GM12878 (cell line): ENCODE results near the gene KIAA0319L. TPM values are rescaled to one million over a fixed set of nuclear protein-coding genes. Genes with fewer than 3 reads are reported as not detected.
A peak's percentile ranks its signal among the peaks of the same experiment; 100 is the strongest.

Experiments
- ATAC-seq: fragments of 200-7000 bp; cut with Tn5 transposase; 3 replicates; pipeline ENCODE4 v1.9.1; 2020; ENCODE audit warnings: mild to moderate bottlenecking, moderate library complexity
- BruUV-seq: library from RNA; stranded (reverse); fragments of 400-500 nt; replicated peaks from 2 replicates; lab custom pipeline; 2021; lab: Mats Ljungman, UMichigan
- CTCF ChIA-PET: fragments of 300-600 bp; sonication (Branson Sonifier 250); formaldehyde crosslinking; extraction: SDS; loops from one replicate; lab custom pipeline; 2021; ENCODE audit warnings: inconsistent platforms; lab: Yijun Ruan, JAX
- POLR2A ChIA-PET: fragments of 350-600 bp; formaldehyde crosslinking; extraction: SDS; loops from one replicate; lab custom pipeline; 2021; ENCODE audit warnings: inconsistent platforms; lab: Charles Lee
- RAD21 ChIA-PET: fragments of 300-600 bp; sonication (Branson Sonifier 250); formaldehyde crosslinking; loops from one replicate; lab custom pipeline; 2023; ENCODE audit warnings: antibody characterized with exemption; ENCODE audit not compliant: unreplicated experiment; lab: Charles Lee
- SMC1A ChIA-PET: fragments of 300-600 bp; sonication (Branson Sonifier 250); formaldehyde crosslinking; loops from one replicate; lab custom pipeline; 2023; ENCODE audit not compliant: unreplicated experiment, uncharacterized antibody; lab: Charles Lee
- DNase-seq: peaks from one replicate; pipeline ENCODE4 v3.0.0-alpha.2; 2011; ENCODE audit warnings: low read depth, low spot score
- FAIRE-seq: peaks from 3 replicates; lab custom pipeline; 2011; peaks lifted over from hg19 to GRCh38; lab: Jason Lieb, UNC
- H2AFZ ChIP-seq: 2 replicates; pipeline ENCODE4 v1.6.0; 2011; ENCODE audit warnings: low read depth, low read length, control low read depth; ENCODE audit not compliant: control insufficient read depth
- H3K27ac ChIP-seq: 2 replicates; pipeline ENCODE4 v1.5.1; 2011; ENCODE audit warnings: control low read depth; ENCODE audit not compliant: control insufficient read depth, insufficient read depth
- H3K27me3 ChIP-seq, 2 experiments: replicated peaks in 1 of 2; 2 replicates each; pipeline versions ENCODE4 v1.6.0 to v1.6.1; 2011; ENCODE audit warnings: low read length in 1 of 2; ENCODE audit not compliant: control insufficient read depth in 2 of 2, insufficient read depth in 2 of 2
- H3K36me3 ChIP-seq, 2 experiments: 2 replicates each; pipeline ENCODE4 v1.5.1; 2011; ENCODE audit warnings: low read length in 1 of 2; ENCODE audit not compliant: control insufficient read depth in 2 of 2, insufficient read depth in 2 of 2
- H3K4me1 ChIP-seq: 2 replicates; pipeline ENCODE4 v1.6.1; 2011; ENCODE audit warnings: mild to moderate bottlenecking, low read length, moderate library complexity, mixed read lengths; ENCODE audit not compliant: control insufficient read depth, insufficient read depth
- H3K4me2 ChIP-seq: 2 replicates; pipeline ENCODE4 v1.6.0; 2011; ENCODE audit warnings: control low read depth; ENCODE audit not compliant: control insufficient read depth, insufficient read depth
- H3K4me3 ChIP-seq: fragments of 200-600 bp; sonication (generic); 2 replicates; pipeline ENCODE4 v1.5.1; 2016
- H3K79me2 ChIP-seq: 2 replicates; pipeline ENCODE4 v1.6.0; 2011; ENCODE audit warnings: low read length; ENCODE audit not compliant: control insufficient read depth, insufficient read depth
- H3K9ac ChIP-seq: 2 replicates; pipeline ENCODE4 v1.8.0; 2011; ENCODE audit warnings: low read length, control low read depth, mixed read lengths; ENCODE audit not compliant: control insufficient read depth, insufficient read depth
- H3K9me3 ChIP-seq: replicated peaks from 3 replicates; pipeline ENCODE4 v1.5.1; 2011; ENCODE audit warnings: mild to moderate bottlenecking, low read length; ENCODE audit not compliant: control insufficient read depth, insufficient read depth
- H4K20me1 ChIP-seq: 2 replicates; pipeline ENCODE4 v1.6.0; 2011; ENCODE audit not compliant: control insufficient read depth, insufficient read depth
- MEF2A ChIP-seq: IDR thresholded peaks from 2 replicates; pipeline ENCODE4 v1.6.1; 2011; ENCODE audit warnings: low read depth, mild to moderate bottlenecking, low read length, moderate library complexity; ENCODE audit not compliant: insufficient read depth
- NFIC ChIP-seq: IDR thresholded peaks from 2 replicates; pipeline ENCODE4 v1.6.1; 2012; ENCODE audit warnings: low read depth, mild to moderate bottlenecking, inconsistent platforms, low read length, moderate library complexity
- SUPT20H ChIP-seq: IDR thresholded peaks from 2 replicates; pipeline ENCODE4 v1.6.1; 2011; ENCODE audit warnings: low read depth, mild to moderate bottlenecking, low read length, moderate library complexity, borderline replicate concordance; ENCODE audit not compliant: control insufficient read depth
- YY1 ChIP-seq: IDR thresholded peaks from 2 replicates; pipeline ENCODE4 v1.6.1; 2011; ENCODE audit warnings: low read depth, mild to moderate bottlenecking, low read length
- ZSCAN29 ChIP-seq: fragments of 450-650 bp; IDR thresholded peaks from 2 replicates; pipeline ENCODE4 v1.6.1; 2017; ENCODE audit warnings: mild to moderate bottlenecking, moderate library complexity
- WGBS: methylation state at CpG from one replicate; pipeline ENCODE4 v1.1.6; 2016; ENCODE audit warnings: low lambda C conversion rate; ENCODE audit not compliant: insufficient replicate concordance, insufficient coverage; ENCODE audit errors: missing lambda C conversion rate; 5-methylcytosine and 5-hydroxymethylcytosine counted together
- in situ Hi-C: fragments of 300-500 bp; cut with MboI; formaldehyde crosslinking; loops from 9 replicates; pipeline ENCODE4 v1.14.3; 2018; ENCODE audit warnings: mixed read lengths
- intact Hi-C: fragments of 100-400 bp; cut with micrococcal nuclease; formaldehyde crosslinking; loops from one replicate; pipeline ENCODE4 v1.14.2; 2022; ENCODE audit not compliant: unreplicated experiment
- polyA plus RNA-seq, 11 experiments: library from polyadenylated mRNA; depleted of rRNA in 4 of 11; unstranded in 6 of 11; stranded (reverse) in 5 of 11; fragments of >200 nt; fragmentation: Nextera tagmentation in 4 of 11; fragmentation: Illumina TruSeq in 1 of 11; extraction: Ambion mirVana in 4 of 11; extraction: Trizol in 1 of 11; gene quantifications; 1 replicate in 1 of 11; 2 replicates in 10 of 11; pipeline versions ENCODE4 v1.2.1 to v1.2.3, GENCODE V29; 2011 to 2016; ENCODE audit warnings: inconsistent platforms in 2 of 11, missing spikeins in 2 of 11, low read depth in 1 of 11
- total RNA-seq, 4 experiments: library from RNA; depleted of rRNA in 3 of 4; stranded (reverse); fragments of >200 nt in 3 of 4; fragmentation: Illumina TruSeq in 1 of 4; extraction: Trizol in 1 of 4; gene quantifications; 2 replicates each; pipeline versions ENCODE4 v1.2.1 to v1.2.3, GENCODE V29; 2013 to 2021

The KIAA0319L gene
- total and polyA plus RNA-seq, 10 of the 15 experiments (the other 5 are each of a cell fraction or from before 2014, with no cell fraction given), result 2.6 to 57.8 (median 25.4) TPM

DNA sequence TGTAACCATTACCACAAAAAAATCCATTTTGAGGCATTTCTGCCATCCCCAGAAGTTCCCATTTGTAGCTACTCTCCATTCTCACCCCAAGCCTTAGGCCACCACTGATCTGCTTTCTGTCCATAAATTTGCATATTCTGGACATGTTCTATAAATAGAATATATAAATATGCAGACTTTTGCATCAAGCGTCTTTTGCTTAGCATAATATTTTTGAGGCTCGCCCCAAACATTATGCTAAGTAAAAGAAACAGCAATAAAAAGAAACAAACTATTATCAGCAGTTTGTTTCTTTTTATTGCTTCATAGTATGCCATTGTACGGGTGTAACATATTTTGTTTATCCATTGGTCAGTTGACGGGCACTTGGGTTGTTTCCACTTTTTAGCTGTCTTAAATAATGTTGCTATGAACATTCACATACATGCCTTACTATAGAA lies 23.8 kb upstream of the KIAA0319L start:
- ATAC-seq, result no peak
- Histone ChIP-seq H3K4me1 (peaks cover 25% of the 10 kb centered on the region), H3K79me2 (no peaks in the 10 kb centered on the region; the same call in 1 of the 2 replicates), H3K4me3 (no peak overlapping the region), H3K9ac (no peak overlapping the region), H3K27ac (no peak overlapping the region), H3K36me3 (no peaks in the 10 kb centered on the region), H2AFZ (no peak overlapping the region), H4K20me1 (no peaks in the 10 kb centered on the region), H3K4me2 (no peak overlapping the region), H3K9me3 (no peaks in the 10 kb centered on the region), H3K27me3 (no peaks in the 10 kb centered on the region; a peak in 1 of 4 replicates)
- BruUV-seq, result no TSS peak
- RAD21 ChIA-PET, result no interaction called here
- in situ Hi-C loops, result no loop called here
- SMC1A ChIA-PET, result interaction anchor here (0.5 to 1.5 kb wide), 5 partner anchors 131 to 596 kb away, joined by 3 to 4 read pairs (median 3); no protein-coding TSS in a partner anchor
- TF ChIP-seq SUPT20H (no peak), NFIC (no peak), ZSCAN29 (no peak), YY1 (no peak), MEF2A (0 out of 2 replicates have a peak, but pooled peaks have one; percentile 8)
- POLR2A ChIA-PET, result interaction anchor here (0.6 kb wide), 1 partner anchor 35 kb away, joined by 3 read pairs; no protein-coding TSS in a partner anchor
- DNase-seq, result no peak
- FAIRE-seq, result no peak
- CTCF ChIA-PET, result interaction anchor here (0.7 to 1.9 kb wide), 5 partner anchors 13 to 135 kb away, joined by 3 to 6 read pairs (median 4); no protein-coding TSS in a partner anchor
- WGBS, result 51% methylated on average over 4 of the region's 4 CpGs
- intact Hi-C loops, result no loop called here
